ENCODE results near the gene BCAR3. TPM values are rescaled to one million over a fixed set of nuclear protein-coding genes. Genes with fewer than 3 reads are reported as not detected.
A peak's percentile ranks its signal among the peaks of the same experiment; 100 is the strongest.

BCAR3 gene
- total RNA-seq, 4 donors from 2014 or later = 20.2 to 47.2 (median 32.3) TPM

DNA sequence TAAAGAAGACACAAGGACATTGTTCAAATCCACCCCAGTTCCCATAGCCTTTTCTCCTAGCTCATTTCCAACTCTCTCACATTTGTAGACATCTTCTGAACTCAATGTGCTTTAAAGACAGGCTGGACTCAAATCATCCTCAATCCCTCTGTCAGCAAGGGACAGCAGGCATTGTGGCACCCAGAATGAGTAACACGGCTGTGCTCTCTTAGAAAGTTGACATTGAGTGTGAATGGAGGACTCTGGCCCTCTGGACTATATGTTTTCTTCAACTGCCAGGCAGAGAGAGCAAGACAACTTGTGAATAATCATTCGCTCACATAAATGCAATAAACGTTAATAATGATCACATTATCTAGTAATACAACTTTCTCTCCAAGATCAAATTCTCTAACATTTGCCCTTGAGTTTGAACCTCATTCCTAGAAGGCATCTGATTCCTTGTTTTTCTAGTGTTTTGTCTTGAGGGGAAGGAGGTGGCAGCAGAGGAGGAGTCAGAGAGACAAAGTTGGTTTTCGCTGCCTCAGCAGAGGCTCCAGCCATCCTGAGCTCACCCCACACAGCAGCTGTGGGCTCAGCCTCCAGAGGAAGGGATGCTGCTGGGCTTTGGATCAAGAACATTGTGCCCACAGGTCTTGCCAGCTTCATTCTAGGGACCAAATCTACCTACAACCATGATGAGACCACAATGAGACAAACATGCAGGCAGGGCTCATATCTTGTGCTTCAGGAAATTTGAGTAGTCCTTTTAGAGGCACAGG lies 85.1 kb downstream of the BCAR3 start:
- H3K27ac ChIP-seq (replicated peaks in 1 of 4) = peak overlapping the region; percentile 52 to 65 (median 60)
- TF ChIP-seq POLR2A (IDR thresholded peaks at IDR 0.05; ENCODE audit: low read depth) (no peak), EP300 (IDR thresholded peaks at IDR 0.05) (no peak), POLR2AphosphoS5 (IDR thresholded peaks at IDR 0.05) (no peak)
- TF ChIP-seq, protein P1, sequence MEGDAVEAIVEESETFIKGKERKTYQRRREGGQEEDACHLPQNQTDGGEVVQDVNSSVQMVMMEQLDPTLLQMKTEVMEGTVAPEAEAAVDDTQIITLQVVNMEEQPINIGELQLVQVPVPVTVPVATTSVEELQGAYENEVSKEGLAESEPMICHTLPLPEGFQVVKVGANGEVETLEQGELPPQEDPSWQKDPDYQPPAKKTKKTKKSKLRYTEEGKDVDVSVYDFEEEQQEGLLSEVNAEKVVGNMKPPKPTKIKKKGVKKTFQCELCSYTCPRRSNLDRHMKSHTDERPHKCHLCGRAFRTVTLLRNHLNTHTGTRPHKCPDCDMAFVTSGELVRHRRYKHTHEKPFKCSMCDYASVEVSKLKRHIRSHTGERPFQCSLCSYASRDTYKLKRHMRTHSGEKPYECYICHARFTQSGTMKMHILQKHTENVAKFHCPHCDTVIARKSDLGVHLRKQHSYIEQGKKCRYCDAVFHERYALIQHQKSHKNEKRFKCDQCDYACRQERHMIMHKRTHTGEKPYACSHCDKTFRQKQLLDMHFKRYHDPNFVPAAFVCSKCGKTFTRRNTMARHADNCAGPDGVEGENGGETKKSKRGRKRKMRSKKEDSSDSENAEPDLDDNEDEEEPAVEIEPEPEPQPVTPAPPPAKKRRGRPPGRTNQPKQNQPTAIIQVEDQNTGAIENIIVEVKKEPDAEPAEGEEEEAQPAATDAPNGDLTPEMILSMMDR (IDR thresholded peaks at IDR 0.05) = no peak
- H3K4me1 ChIP-seq = peaks cover 89 to 94% (median 92%) of the 10 kb centered on the region in 4 donors
- no peaks in the 10 kb centered on the region for H3K27me3 ChIP-seq
- whole genome bisulfite sequencing = 63% methylated on average over 4 of the region's 4 CpGs
- H3K36me3 ChIP-seq = peaks cover 0 to 8% (median 3%) of the 10 kb centered on the region in 4 donors
- H3K9me3 ChIP-seq = no peaks in the 10 kb centered on the region
- H3K4me3 ChIP-seq = no peak overlapping the region
- intact Hi-C loops (cut with DNase I) = no loop called here
- no peak for DNase-seq (ENCODE audit: extremely low spot score)

DNA sequence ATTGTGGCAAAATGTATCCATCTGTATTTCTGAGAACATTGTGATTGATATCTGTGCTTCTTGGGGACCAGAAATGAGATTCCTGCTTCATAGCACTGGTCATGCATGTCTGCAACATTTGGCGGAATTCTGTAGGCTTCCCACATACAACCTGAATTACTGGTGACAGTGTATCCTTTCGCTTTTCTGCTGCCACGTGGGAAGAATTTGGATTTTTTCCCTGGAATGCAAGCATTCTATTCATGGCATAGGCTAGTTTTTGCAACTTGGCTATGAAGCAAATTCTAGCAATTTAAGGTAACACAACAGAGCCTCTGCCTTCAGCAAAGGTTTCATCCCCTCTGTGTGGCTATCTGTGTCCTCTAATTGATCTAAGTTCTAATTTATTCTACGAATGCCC lies 85.9 kb downstream of the BCAR3 start:
- 51% methylated on average over 4 of the region's 4 CpGs for WGBS
- DNase-seq (ENCODE audit: extremely low spot score) = no peak
- H3K9me3 ChIP-seq = no peaks in the 10 kb centered on the region
- intact Hi-C loops (cut with DNase I) = no loop called here
- H3K36me3 ChIP-seq = peaks cover 0 to 12% (median 4%) of the 10 kb centered on the region in 4 donors
- H3K27ac ChIP-seq (replicated peaks in 1 of 4) = peak overlapping the region; percentile 52 to 65 (median 60)
- peak; percentile 35 for TF ChIP-seq EP300 (IDR thresholded peaks at IDR 0.05)
- TF ChIP-seq, protein P1 (IDR thresholded peaks at IDR 0.05) = no peak
- H3K27me3 ChIP-seq = no peaks in the 10 kb centered on the region
- peaks cover 83 to 95% (median 91%) of the 10 kb centered on the region in 4 donors for H3K4me1 ChIP-seq
- no peak overlapping the region for H3K4me3 ChIP-seq

DNA sequence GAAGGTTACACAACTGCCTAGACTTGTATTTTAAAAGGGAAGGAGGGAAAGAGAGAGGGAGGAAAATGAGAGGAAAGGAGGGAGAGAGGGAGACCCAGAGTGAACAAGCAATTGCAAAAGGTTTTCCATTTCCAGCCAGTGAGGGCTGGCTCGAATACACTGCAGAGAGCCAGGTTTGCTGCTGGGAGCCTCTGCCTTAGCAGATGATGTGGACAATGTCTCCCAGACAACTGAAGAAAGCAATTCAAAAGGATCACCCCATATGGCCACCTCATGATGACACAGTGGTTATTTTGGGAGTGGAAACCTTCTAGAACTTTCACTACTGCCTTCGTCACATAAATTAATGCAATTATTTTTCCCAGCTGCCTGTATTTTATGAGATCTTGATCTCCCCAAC lies 86.4 kb downstream of the BCAR3 start:
- Histone ChIP-seq H3K27ac (replicated peaks in 1 of 4) (peak overlapping the region; percentile 52 to 65 (median 60)), H3K4me1 (peaks cover 78 to 90% (median 86%) of the 10 kb centered on the region in 4 donors), H3K9me3 (no peaks in the 10 kb centered on the region), H3K4me3 (no peak overlapping the region), H3K36me3 (peaks cover 0 to 16% (median 6%) of the 10 kb centered on the region in 4 donors), H3K27me3 (no peaks in the 10 kb centered on the region)
- WGBS = 24% methylated on average over 2 of the region's 2 CpGs
- TF ChIP-seq EP300 (IDR thresholded peaks at IDR 0.05) = no peak
- TF ChIP-seq POLR2A (IDR thresholded peaks at IDR 0.05; ENCODE audit: low read depth) = no peak
- no peak for TF ChIP-seq POLR2AphosphoS5 (IDR thresholded peaks at IDR 0.05)
- TF ChIP-seq, protein P1 (IDR thresholded peaks at IDR 0.05) = no peak
- intact Hi-C loops (cut with DNase I) = no loop called here
- DNase-seq (ENCODE audit: extremely low spot score) = no peak

DNA sequence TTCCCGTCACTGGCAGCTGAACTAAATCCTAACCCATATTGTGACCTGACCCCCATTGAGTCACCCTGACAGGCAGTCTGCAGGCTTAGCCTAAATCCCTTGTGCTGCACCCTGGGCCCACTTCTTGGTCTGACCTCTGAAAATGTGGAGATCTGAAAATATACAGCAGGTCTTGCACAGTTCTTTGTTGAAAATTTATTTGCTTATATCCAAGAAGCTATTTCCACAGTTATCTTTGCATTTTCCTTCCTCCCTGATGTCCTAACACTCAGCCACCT lies 87.1 kb downstream of the BCAR3 start:
- Histone ChIP-seq H3K4me3 (no peak overlapping the region), H3K27me3 (no peaks in the 10 kb centered on the region), H3K36me3 (peaks cover under 1 to 23% (median 12%) of the 10 kb centered on the region in 4 donors), H3K9me3 (no peaks in the 10 kb centered on the region), H3K4me1 (peaks cover 71 to 83% (median 80%) of the 10 kb centered on the region in 4 donors), H3K27ac (replicated peaks in 1 of 4) (peak overlapping the region in 3 of 4 donors; percentile 52 to 65 (median 60))
- DNase-seq (ENCODE audit: extremely low spot score) = no peak
- 75% methylated on average over 1 of the region's 1 CpG for WGBS
- TF ChIP-seq POLR2A (IDR thresholded peaks at IDR 0.05; ENCODE audit: low read depth) = no peak
- TF ChIP-seq, protein P1 (IDR thresholded peaks at IDR 0.05) = no peak
- no peak for TF ChIP-seq EP300 (IDR thresholded peaks at IDR 0.05)
- TF ChIP-seq POLR2AphosphoS5 (IDR thresholded peaks at IDR 0.05) = no peak
- intact Hi-C loops (cut with DNase I) = no loop called here

Measured in esophagus muscularis mucosa (tissue), 4 donors.